Measurements from ENCODE around the gene MARVELD2.

- no peak for TF ChIP-seq CTCF (IDR thresholded peaks at IDR 0.05)
- TF ChIP-seq EZH2 (IDR thresholded peaks at IDR 0.05; ENCODE audit: borderline replicate concordance, insufficient read depth, low read depth, low read length, poor library complexity, severe bottlenecking) = no peak
Measured at GRCh38 chr5:69416699-69417098, 1.8 kb downstream of the MARVELD2 start.

Measured in B cell (primary cell).